HUDEP-2 (cell line): ENCODE results near the gene RPL39L.

Experiments
- DNase-seq, 76 experiments: peaks; one replicate each; lab custom pipeline; 2025; ENCODE audit not compliant: unreplicated experiment in 76 of 76; lab: John Stamatoyannopoulos, UW

RPL39L gene

DNA sequence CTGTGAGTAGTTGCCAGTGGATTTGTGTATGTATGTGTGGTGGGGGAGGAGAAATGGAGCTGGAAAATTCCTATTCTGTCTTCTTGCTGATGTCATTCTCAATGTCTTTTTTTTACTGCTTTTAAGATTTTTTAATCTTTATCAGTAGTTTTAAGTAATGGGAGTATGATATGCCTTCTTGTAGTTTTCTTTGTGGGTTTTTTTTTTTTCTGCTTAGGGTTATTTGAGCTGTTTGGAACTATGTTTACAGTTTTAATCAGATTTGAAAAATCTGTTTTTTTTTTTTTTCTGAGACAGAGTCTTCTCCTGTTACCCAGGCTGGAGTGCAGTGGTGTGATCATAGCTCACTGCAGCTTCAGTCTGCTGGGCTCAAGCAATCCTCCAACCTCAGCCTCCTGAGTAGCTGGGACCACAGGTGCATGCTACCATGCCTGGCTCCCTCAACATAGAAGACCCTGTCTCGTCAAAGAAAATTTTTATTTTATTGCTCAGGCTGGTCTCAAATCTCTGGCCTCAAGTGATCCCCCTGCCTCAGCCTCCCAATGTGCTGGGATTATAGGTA lies 37.1 kb downstream of the RPL39L start:
- DNase-seq = no peak

DNA sequence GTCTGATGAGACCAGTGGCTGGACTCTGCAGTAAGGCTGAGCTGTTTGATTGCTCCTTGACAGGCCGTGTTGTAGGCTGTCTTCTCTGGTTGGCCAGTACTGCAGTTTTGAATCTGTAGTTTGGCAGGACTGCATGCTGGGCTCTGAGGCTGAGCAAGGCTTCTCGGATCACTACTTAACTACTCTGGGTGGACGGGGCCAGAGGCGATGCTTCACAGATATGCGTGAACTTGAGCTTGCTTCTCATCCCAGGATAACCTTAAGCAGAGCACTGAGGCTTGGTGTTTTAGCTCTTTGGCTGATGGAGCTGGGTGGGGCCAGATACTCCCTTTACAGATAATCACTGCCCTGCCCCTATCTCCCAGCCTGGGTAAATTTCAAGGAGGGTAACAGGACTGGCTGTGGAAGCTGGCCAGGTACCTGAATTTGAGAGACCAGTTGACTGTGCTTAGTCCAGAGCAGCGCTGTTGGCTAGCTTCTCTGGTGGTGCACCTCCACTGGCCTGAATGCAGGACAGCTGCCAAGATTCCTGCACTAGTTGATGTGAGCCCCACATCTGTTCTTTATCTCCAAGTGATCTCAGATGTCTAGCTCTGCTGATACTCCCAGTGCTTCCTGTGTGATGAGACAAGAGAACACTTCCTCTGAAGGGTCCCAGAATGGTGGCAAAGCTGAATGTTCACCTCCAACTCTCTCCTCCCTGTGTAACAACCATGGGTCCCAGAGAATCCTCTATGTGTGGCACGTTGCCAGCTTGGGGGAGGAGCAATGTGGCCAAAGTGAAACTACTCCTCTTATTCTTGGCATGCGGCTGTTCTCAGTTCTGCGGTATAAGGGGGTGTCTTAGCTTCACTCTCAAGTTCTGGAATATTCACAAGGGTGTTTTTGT lies 37.9 kb downstream of the RPL39L start:
- DNase-seq = peak in 61 of 76 experiments; percentile 2 to 70 (median 39)

DNA sequence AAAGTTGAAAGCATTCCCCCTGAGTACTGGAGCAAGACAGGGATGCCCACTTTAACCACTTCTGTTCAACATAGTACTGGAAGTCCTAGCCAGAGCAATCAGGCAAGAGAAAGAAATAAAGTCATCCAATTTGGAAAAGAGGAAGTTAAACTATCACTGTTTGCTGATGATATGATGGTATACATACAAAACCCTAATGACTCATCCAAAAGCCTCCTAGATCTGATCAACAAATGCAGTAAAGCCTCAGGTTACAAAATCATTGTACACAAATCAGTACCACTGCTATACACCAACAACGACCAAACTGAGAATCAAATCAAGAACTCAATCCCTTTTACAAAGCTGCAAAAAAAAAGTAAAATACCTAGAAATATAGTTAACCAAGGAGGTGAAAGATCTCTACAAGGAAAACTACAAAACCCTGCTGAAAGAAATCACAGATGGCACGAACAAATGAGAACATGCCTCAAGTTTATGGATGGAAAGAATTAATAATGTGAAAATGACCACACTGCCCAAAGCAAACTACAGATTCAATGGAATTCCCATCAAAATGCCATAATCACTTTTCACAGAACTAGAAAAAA lies 40.3 kb downstream of the RPL39L start:
- peak in 13 of 76 experiments; percentile 4 to 50 (median 19) for DNase-seq

DNA sequence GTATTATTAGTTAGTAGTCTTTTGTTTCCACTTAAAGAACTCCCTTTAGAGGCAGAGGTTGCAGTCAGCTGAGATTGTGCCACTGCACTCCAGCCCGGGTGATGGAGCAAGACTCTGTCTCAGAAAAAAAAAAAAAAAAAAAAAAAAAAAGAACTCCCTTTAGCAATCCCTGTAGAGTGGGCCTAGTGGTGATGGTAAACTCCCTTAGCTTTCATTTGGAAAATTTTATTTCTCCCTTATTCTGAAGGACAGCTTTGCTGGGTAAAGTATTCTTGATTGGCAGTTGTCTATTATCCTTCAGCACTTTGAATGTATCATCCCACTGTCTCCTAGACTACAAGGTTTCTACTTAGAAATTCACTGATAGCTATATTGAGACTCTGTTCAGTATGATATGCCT lies 46.0 kb downstream of the RPL39L start:
- DNase-seq = no peak

DNA sequence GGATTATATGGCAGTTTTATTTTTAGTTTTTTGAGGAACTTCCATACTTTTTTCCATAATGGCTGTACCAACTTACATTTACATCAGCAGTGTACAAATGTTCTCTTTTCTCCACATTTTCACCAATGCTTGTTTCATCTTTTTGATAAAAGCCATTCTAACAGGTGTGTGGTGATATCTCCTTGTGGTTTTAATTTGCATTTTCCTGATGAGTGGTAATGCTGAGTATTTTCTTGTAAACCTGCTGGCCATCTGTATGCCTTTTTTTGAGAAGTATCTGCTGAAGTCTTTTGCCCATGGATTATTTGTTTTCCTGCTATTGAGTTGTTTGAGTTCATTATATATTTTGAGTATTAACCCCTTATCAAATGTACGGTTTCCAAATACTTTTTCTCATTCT lies 50.6 kb downstream of the RPL39L start:
- DNase-seq = no peak

DNA sequence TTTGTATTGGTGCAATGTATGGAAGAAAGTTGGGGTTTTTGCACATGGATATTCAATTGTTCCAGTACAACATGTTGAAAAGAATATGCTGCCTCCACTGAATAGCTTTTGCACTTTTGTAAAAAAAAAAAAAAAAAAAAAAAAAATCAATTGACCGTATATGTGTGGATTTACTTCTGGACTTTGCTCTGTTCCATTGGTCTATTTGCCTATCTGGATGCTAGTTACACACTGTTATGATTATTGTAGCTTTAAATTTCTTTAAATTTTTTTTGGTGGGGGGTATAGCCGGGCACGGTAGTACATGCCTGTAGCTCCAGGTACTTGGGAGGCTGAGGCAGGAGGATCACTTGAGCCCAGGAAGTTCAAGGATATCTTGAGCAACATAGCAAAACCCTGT lies 52.5 kb downstream of the RPL39L start:
- no peak for DNase-seq

DNA sequence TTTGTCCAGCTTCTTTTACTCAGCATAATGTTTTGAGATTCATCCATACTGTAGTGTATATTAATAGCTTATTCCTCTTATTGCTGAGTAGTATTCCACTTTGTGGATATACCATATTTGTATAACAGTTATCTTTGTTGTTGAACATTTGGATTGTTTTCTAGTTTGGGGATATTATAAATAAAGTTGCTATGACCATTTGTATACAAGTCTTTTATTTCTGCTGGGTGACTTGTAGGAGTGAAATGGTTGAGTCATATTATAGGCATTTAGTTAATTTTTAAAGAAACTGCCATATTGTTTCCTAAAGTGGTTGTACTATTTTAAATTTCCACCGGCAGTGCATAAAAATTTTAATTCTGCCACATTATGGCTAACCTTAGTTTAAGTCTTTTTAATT lies 53.4 kb downstream of the RPL39L start:
- DNase-seq = no peak

DNA sequence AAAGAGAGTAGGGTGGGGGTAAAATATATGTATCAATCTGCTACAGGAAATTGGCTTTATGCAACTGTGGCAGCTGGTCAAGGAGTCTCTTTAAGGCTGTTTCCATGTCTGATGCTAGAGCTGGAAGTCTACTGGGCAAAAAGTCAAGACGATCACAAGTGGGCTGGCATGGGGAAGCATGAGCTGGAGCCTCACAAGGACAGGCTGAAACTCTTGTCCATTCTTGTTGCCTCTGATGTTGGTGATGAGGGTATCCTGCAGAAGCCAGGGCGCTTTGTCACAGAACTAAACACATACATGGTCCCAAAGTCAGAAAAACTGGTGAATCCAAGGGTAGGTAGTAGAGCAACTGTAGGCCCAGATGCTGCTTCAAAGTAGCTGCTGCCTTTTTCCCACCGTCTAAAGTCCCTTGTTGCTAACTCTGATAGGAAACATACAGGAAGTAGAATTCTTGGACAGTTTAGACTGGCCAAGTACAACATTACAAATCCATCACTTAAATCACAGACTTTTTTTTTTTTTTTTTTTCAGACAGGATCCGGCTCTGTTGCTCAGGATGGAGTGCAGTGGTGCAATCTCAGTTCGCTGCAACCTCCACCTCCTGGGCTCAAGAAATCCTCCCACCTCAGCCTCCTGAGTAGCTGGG lies 54.2 kb downstream of the RPL39L start:
- no peak for DNase-seq

DNA sequence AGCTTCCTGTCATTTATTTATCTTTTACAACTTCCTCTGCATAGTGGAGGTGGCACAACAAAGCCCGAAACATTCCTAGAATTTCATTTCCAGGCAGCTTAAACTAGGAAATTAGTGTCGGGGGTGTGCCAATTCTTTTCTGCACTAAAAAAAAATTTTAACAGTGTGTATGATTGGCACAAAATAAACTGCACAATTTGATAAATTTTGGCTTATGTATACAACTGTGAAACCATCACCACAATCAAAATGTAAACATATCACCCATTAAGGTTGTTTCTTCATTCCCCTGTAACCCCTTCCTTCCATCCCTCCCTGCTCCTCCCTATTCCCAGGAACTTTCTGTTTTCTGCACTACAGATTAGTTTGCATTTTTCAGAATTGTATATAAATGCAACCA lies 54.7 kb downstream of the RPL39L start:
- DNase-seq = no peak

DNA sequence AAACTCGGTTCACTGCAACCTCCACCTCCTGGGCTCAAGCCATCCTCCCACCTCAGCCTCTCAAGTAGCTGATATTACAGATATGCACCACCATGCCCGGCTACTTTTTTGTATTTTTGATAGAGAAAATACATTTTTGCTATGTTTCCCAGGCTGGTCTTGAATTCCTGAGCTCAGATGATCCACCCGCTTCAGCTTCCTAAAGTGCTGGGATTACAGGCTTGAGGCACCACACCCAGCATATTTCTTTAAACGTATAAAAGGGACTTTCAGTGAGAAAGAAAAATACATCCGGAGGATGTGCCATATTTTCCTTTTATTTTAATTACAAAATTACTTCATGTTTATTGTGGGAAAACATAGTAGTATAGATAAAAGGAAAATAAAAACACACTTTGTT lies 55.2 kb downstream of the RPL39L start:
- no peak for DNase-seq

DNA sequence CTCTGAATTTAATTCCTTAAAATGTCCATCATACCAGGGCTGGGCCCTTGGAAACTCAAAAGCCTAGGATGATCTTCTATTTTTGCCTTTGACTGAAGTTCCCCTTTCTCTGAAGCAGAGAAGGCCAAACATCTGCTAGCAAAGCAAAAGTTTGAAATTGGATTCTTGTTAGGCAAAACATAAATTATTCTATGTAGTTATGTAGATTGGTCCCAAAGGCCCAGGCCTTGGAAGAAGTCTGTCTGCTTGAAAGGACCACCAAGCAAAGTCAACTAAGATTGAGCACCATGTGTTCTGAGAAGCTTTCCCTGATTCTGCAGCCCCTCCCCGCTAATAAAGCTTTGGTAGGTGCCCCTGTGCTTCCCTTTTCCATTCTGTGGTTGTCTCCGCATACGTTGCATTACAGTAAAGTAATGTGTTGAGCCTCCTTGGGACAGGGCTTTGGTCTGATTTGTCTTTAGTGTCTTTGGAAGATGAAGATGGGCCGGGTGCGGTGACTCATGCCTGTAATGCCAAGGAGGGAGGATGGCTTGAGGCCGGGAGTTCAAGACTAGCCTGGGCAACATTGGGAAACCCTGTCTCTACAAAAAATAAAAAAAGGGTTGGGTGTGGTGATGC lies 56.4 kb downstream of the RPL39L start:
- DNase-seq = no peak

DNA sequence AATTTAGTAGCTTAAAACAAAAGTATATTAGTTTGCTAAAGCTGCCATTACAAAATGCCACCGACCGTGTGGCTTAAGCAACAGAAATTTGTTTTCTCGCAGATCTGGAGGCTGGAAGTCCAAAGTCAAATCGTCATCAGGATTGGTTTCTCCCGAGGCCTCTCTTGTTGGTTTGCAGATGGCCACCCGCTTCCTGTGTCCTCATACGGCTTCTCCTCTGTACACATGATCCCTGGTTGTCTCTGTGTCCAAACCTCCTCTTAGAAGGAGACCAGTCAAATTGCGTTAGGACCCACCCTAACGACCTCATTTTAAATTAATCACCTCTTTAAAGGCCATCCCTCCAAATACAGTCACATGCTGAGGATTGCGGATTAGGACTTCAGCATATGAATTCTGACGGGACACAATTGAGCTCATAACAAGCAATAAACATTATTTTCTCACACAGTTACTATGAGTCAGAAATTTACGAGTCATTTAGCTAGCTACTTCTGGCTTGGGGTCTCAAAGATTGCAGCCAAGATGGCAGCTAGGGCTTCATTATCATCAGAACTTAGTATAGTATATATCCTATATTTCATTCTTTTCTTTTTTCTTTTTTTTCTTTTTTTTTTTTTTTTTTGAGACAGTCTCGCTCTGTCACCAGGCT lies 58.4 kb downstream of the RPL39L start:
- no peak for DNase-seq

DNA sequence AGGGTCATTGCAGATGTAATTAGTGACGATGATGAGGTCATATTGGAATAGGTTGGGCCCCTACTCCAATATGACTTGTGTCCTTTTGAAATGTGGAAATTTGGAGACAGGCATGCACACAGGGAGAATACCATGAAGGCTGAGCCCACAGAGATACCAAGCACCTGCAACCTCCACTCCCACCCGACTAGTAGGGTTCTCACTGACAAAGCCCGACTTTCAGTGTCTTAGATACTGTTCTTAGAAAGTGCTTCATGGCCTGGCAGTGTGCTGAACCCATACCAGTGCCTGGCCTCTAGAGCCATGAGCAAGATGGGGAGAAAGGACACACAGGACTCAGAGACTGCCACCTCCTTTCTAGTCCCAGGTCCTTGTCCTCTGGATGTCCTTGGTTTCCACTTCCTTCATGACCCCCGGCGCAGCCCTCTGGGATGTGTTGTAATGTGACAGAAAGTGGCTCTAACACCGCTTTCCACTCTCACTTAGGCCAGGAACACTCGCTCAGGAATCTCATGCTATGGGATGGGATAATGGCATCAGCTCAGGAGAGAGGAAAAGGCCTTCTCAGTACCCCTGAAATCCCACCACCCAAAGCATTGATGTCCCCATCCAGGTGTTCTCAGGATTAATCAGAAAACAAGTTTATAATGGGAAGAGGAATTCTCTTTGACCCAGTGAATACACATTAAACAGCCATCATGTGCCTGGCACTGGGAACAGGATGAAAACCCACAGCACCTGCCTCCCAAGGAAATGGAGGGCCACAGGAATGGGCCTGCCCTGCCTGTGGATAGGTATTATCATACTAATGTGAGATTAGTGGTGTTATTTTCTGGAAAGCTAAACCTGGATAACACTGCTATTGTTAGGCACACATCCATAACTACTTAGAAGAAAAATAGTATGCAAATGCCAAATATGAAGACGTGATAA lies 59.9 kb downstream of the RPL39L start:
- no peak for DNase-seq

DNA sequence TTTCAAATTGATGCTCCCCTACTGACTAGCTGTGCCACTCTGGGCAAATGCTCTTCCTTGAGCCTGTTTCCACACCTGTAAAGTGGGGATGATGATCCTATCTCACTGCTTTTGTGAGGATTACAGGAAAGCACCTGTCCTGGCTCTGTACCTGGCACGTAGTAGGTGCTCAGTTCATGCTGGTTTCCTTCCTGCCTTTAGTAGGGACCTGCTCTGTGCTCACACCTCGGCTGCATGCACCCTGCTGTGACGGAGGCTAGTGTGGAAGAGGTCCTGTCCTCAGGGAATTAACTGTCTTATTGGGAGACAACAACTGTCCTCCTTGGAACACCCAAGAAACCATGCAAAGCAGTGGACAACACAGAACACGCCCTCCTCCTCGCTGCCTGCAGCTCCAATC lies 61.8 kb downstream of the RPL39L start:
- DNase-seq = no peak

DNA sequence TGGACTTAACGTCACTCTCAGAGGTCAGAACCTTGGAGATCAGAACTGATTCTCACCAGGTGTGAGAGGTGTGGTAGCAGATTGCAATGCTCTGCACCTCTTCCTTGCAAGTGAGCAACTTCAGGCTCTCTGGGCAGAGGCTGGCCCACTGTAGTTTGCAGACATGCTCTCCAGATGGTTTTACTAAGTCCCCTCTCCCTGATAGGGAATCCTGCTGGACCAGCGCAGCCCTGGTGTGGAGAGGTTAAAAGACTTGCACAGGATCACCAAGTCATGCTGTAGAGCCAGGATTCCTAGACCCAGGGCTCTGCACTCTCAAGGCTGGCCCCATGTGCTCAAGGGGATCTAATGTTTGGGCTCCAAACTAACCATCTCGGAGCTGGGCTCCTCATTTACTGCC lies 62.2 kb downstream of the RPL39L start:
- DNase-seq = no peak

DNA sequence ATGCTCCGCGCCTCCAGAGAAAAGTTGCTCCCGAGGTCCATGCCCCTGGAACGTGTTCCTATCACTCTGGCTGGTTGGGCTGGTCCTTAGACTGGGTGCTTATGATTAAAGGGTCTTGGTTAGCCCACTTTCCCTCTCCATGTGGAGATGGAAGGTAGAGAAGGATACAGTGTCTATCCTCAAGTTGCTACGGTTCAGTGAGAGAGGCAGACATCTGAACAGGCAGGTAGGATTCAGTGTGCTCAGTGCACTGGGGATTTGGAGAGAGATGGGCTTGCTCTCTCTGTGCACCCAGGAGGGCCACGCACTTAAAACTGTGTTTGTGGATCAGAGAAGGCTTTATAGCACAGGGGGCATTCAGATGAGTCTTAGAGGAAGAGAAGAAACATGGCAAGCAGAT lies 63.0 kb downstream of the RPL39L start:
- DNase-seq = no peak

DNA sequence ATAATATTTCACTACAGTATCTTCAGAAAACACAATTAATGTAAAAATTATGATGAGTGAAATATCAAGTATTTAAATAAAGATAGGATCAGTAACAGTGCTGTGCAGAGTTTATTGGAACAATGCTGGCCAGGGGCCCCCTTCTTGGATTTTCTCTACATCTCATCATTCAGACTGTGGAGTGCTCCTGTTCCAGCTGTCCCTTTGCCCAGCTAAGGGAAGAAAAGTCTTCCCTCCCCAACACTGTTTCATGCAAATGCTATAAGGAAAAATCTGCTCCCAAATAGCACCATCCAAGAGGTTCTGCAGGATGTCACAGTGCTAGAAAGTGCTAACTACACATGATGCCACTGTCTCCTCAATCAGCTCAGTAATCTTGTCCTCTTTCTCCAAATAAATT lies 64.5 kb downstream of the RPL39L start:
- no peak for DNase-seq

DNA sequence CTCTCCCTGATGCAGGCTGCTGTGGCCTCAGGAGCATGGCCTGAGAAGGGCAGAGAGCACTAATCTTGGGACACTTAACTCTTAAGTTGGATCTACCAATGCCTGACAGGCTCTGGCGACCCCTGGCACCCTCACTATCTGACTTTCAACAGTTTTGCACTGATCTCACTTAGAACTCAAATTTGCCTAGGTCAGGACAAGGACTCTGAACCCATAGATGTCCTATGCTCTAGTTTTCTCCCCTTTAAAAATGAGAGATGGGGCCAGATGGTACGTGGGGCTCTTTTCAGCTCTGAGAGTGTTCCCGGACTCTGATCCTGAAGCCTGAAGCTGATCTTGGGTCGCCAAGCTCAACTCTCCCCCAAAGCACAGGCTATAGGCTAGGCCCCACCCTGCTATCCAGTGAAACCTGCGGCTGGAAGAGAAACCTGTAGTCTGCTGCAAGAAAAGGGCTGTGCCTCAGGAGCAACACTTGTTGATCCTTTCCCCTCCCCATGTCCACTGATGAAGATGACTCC lies 65.7 kb downstream of the RPL39L start:
- no peak for DNase-seq

DNA sequence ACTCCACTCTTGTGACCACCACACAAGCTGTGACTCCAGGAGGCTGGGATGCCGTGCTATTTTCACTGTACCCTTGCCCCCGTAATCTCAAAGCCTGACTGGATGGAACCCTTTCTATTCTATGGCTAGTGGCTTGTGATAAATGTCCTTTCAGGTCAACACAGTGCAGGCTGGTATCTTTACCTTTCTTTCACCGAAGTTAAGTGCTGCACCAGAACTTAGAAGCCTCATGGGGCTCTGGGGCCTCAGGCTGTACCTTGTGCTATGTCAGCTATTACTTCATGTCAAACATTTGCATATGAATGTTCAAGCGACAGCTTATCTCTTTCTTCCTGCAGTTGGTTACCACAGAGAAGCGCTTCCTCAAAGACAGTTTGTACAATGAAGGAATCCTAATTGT lies 66.8 kb downstream of the RPL39L start:
- no peak for DNase-seq
